ENCODE data around the gene ECE1.
"Not testable (repeated sequence)": the region's sequence is repeated elsewhere in the genome, so short reads cannot be mapped to it uniquely, and the experiment has no call there.

The ECE1 gene

DNA sequence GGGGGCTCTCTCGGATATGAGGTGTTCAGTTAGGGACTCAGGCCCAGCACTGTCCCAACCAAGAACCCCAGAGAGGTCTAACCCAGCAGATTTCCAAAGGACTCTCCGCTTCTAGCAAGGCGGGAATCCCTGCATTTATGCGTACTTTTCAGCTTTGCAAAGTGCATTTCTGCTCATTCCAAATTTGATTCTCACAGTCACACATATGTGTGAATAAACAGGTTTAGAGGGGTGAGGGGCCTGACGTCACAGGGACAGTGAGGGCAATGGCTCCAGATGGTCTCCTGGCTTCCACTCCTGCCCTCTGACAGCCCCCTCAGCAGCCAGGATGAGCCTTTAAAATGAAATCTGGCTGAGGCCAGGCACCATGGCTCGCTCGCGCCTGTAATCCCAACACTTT is 921 bp upstream of the ECE1 start:
- TF ChIP-seq, protein P1, sequence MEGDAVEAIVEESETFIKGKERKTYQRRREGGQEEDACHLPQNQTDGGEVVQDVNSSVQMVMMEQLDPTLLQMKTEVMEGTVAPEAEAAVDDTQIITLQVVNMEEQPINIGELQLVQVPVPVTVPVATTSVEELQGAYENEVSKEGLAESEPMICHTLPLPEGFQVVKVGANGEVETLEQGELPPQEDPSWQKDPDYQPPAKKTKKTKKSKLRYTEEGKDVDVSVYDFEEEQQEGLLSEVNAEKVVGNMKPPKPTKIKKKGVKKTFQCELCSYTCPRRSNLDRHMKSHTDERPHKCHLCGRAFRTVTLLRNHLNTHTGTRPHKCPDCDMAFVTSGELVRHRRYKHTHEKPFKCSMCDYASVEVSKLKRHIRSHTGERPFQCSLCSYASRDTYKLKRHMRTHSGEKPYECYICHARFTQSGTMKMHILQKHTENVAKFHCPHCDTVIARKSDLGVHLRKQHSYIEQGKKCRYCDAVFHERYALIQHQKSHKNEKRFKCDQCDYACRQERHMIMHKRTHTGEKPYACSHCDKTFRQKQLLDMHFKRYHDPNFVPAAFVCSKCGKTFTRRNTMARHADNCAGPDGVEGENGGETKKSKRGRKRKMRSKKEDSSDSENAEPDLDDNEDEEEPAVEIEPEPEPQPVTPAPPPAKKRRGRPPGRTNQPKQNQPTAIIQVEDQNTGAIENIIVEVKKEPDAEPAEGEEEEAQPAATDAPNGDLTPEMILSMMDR (IDR thresholded peaks at IDR 0.05): no peak
- Histone ChIP-seq H3K36me3 (peaks cover 0 to 3% (median 0%) of the 10 kb centered on the region in 3 donors), H3K4me1 (peaks cover 0 to 81% (median 54%) of the 10 kb centered on the region in 4 donors), H3K9me3 (no peaks in the 10 kb centered on the region), H3K27ac (peak overlapping the region in 1 of 2 donors; percentile 70), H3K4me3 (no peak overlapping the region), H3K27me3 (no peaks in the 10 kb centered on the region)
- intact Hi-C loops (cut with DNase I; ENCODE audit: low total_unique reads): no loop called here
- no peak for DNase-seq

DNA sequence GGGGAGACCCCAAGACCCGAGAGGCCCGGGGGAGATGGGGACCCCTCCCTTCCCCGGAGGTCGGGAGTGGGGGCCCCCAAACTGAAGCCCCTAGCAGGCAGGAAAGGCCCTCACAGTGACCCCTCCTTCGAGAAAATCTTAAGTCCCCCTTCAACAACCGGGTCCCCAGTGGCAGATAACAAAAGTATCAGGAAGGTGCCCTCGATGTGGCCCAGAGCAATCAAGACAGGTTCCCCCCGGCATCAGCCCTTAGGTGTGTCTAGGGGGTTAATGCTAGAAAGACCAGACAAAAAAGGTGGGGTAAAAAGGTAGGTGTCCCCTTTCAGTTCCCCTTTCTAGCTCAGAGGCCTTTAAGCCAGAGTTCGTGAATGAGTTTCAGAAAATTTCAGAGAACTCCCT is 282 bp upstream of the ECE1 start:
- DNase-seq: no peak
- H3K4me1 ChIP-seq: peaks cover 0 to 77% (median 52%) of the 10 kb centered on the region in 4 donors
- intact Hi-C loops (cut with DNase I; ENCODE audit: low total_unique reads): no loop called here

DNA sequence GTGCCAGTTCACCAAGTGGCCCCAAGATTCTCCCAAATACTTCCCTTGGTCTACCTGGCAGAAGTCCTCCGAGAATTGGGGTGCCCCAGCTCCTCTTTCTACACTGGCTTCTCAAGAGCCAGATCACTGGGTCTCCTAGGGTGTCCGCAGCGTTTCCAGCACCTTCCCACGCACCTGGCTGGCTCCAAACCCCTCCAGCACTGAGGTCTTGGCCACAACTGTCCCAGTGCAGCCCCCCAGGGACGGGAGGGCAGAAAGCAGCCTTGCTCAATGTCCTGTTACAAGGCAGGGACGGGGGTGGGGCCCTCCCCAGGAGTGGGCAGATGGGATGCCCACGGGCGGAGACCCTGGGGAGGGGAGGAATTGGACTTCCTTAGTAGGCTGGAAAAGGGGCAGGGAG is 1.1 kb downstream of the ECE1 start:
- peak in 1 of 2 donors; percentile 68 for DNase-seq
- peak overlapping the region; percentile 60 to 65 for H3K4me3 ChIP-seq
- peaks cover 0 to 74% (median 48%) of the 10 kb centered on the region in 4 donors for H3K4me1 ChIP-seq
- H3K9me3 ChIP-seq: no peaks in the 10 kb centered on the region
- no peaks in the 10 kb centered on the region for H3K27me3 ChIP-seq
- H3K27ac ChIP-seq: peak overlapping the region; percentile 70
- TF ChIP-seq, protein P1 (IDR thresholded peaks at IDR 0.05): no peak
- intact Hi-C loops (cut with DNase I; ENCODE audit: low total_unique reads): no loop called here
- H3K36me3 ChIP-seq: peaks cover 0 to 12% (median 0%) of the 10 kb centered on the region in 3 donors

More for the DNA sequence above, 282 bp upstream of the ECE1 start:
- TF ChIP-seq, protein P1 (IDR thresholded peaks at IDR 0.05): no peak
- Histone ChIP-seq H3K27me3 (no peaks in the 10 kb centered on the region), H3K9me3 (no peaks in the 10 kb centered on the region), H3K4me3 (peak overlapping the region; percentile 60 to 65), H3K27ac (peak overlapping the region; percentile 70), H3K36me3 (peaks cover 0 to 10% (median 0%) of the 10 kb centered on the region in 3 donors)

DNA sequence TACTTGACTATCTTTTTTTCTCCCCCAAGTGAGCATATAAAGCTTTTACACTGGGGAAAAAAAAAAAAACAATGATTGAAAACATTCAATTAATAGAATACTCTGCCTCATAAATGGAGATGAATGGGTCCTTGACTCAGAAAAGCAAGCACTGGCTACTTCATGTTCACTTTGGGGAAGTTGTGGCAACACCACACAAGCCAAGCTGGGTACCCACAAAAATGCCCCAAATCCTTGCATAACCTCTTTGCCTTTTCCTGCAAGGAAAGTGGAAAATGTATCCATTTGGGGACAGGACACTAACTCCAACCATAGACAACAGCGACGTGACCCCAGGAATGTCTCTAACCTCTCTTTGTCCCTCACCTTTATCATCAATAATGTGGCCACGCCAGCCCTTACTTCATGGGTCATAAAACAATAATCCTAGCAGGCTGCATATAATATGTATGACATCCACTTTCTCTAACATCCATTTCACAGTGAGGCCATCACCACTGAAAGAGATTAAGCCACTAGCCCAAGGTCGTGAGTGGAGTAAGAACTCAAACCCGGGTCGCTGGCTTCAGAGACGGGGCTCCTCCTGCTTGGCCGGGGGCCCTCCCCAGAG is 2.3 kb downstream of the ECE1 start:
- DNase-seq: no peak
- H3K4me1 ChIP-seq: peaks cover 0 to 63% (median 40%) of the 10 kb centered on the region in 4 donors
- TF ChIP-seq, protein P1 (IDR thresholded peaks at IDR 0.05): no peak
- peaks cover 0 to 24% (median 0%) of the 10 kb centered on the region in 3 donors for H3K36me3 ChIP-seq
- no peak overlapping the region for H3K4me3 ChIP-seq
- H3K9me3 ChIP-seq: no peaks in the 10 kb centered on the region
- no peaks in the 10 kb centered on the region for H3K27me3 ChIP-seq
- intact Hi-C loops (cut with DNase I; ENCODE audit: low total_unique reads): no loop called here
- peak overlapping the region in 1 of 2 donors; percentile 70 for H3K27ac ChIP-seq

DNA sequence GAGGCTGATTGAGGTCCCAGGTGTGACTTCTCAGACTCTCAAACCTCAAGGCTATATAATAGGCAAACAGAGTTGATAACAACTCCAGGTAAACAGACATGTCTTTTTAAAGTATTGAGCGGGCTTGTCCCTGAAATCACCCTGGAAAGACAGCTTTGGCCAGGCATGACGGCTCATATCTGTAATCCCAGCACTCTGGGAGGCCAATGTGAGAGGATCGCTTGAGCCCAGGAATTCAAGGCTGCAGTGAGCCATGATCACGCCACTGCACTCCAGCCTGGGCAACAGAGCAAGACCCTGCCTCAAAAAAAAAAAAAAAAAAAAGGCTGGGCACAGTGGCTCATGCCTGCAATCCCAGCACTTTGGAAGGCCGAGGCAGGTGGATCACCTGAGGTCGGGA is 4.9 kb downstream of the ECE1 start:
- intact Hi-C loops (cut with DNase I; ENCODE audit: low total_unique reads); H3K9me3 ChIP-seq; DNase-seq; H3K4me3 ChIP-seq; H3K27me3 ChIP-seq: not testable (repeated sequence)
- H3K36me3 ChIP-seq: peaks cover 0 to 24% (median 0%) of the 10 kb centered on the region in 3 donors
- peak overlapping the region; percentile 13 to 14 for H3K27ac ChIP-seq
- peaks cover 0 to 53% (median 29%) of the 10 kb centered on the region in 4 donors for H3K4me1 ChIP-seq

DNA sequence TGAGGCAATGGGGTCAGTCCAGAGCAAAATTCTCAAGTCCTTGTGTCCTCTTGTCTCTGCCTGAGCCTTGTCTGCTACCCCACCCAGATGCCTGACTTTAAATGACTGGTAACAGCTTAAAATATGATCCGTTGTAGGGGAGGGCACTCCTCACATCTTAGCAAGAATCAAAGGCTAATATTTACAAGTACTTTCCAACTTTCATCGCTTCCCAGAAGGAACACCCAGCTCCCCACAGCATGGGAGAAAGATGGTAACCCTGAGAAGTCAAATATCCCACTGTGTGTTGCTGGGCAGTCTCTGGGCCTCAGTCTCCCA is 5.2 kb downstream of the ECE1 start:
- DNase-seq: no peak
- H3K4me3 ChIP-seq: no peak overlapping the region
- H3K27ac ChIP-seq: peak overlapping the region; percentile 13 to 14
- peaks cover 0 to 55% (median 31%) of the 10 kb centered on the region in 4 donors for H3K4me1 ChIP-seq
- H3K27me3 ChIP-seq: no peaks in the 10 kb centered on the region
- TF ChIP-seq, protein P1 (IDR thresholded peaks at IDR 0.05): no peak
- intact Hi-C loops (cut with DNase I; ENCODE audit: low total_unique reads): no loop called here
- peaks cover 0 to 24% (median 0%) of the 10 kb centered on the region in 3 donors for H3K36me3 ChIP-seq
- no peaks in the 10 kb centered on the region for H3K9me3 ChIP-seq
